ENCODE data around the gene DIAPH2.

- no peak for TF ChIP-seq CTCF (IDR thresholded peaks at IDR 0.05)
- TF ChIP-seq POLR2A (IDR thresholded peaks at IDR 0.05): no peak
- TF ChIP-seq EP300 (IDR thresholded peaks at IDR 0.05): no peak
These were observed 92.3 kb downstream of the DIAPH2 start for GRCh38 chrX:96776966-96777365.

Measured in tibial nerve (tissue), 4 donors.